Endodermal cell (in vitro differentiated cells): ENCODE measurements around the gene MOB2. TPM values are rescaled to one million over a fixed set of nuclear protein-coding genes. Genes with fewer than 3 reads are reported as not detected.

Experiments
- DNase-seq: peaks from one replicate; pipeline ENCODE4 v3.0.0-alpha.2; 2017
- H3K27ac ChIP-seq: 2 replicates; pipeline ENCODE4 v1.5.1; 2013; ENCODE audit warnings: mild to moderate bottlenecking, low read depth, low read length, moderate library complexity
- H3K27me3 ChIP-seq: 2 replicates; pipeline ENCODE4 v1.6.1; 2013; ENCODE audit warnings: mild to moderate bottlenecking, low read length, moderate library complexity; ENCODE audit not compliant: insufficient read depth, control insufficient read depth, poor library complexity, severe bottlenecking
- H3K36me3 ChIP-seq: 2 replicates; pipeline ENCODE4 v1.7.0; 2013; ENCODE audit warnings: mild to moderate bottlenecking, low read length, moderate library complexity; ENCODE audit not compliant: control insufficient read depth, insufficient read depth
- H3K4me1 ChIP-seq: one replicate; pipeline ENCODE4 v1.7.0; 2013; ENCODE audit warnings: low read length; ENCODE audit not compliant: control insufficient read depth, insufficient read depth
- H3K4me3 ChIP-seq: 2 replicates; pipeline ENCODE4 v1.5.1; 2013; ENCODE audit warnings: mild to moderate bottlenecking, low read length, moderate library complexity
- H3K9ac ChIP-seq: 2 replicates; pipeline ENCODE4 v1.6.1; 2013; ENCODE audit warnings: mild to moderate bottlenecking, low read length, moderate library complexity; ENCODE audit not compliant: poor library complexity, severe bottlenecking; ENCODE audit errors: extremely low read depth
- H3K9me3 ChIP-seq: 2 replicates; pipeline ENCODE4 v1.6.1; 2013; ENCODE audit warnings: mild to moderate bottlenecking, low read length, moderate library complexity; ENCODE audit not compliant: control insufficient read depth
- H3K27ac Mint-ChIP-seq: 2 replicates; pipeline ENCODE4 v1.8.0; 2020; ENCODE audit warnings: mixed read lengths
- H3K27me3 Mint-ChIP-seq: 2 replicates; pipeline ENCODE4 v1.8.0; 2021; ENCODE audit warnings: mild to moderate bottlenecking, mixed read lengths; ENCODE audit not compliant: insufficient read depth
- H3K36me3 Mint-ChIP-seq: 2 replicates; pipeline ENCODE4 v1.8.0; 2020; ENCODE audit warnings: low read depth, mixed read lengths
- H3K4me1 Mint-ChIP-seq: 2 replicates; pipeline ENCODE4 v1.8.0; 2020; ENCODE audit warnings: mixed read lengths
- H3K4me3 Mint-ChIP-seq: 2 replicates; pipeline ENCODE4 v1.8.0; 2020; ENCODE audit warnings: mild to moderate bottlenecking, moderate library complexity, mixed read lengths
- H3K9me3 Mint-ChIP-seq: 2 replicates; pipeline ENCODE4 v1.8.0; 2020; ENCODE audit warnings: mild to moderate bottlenecking, mixed read lengths
- CTCF ChIP-seq: fragments of 200-600 bp; sonication (generic); conservative IDR thresholded peaks from 2 replicates; pipeline ENCODE4 v1.5.0; 2021; ENCODE audit warnings: antibody characterized with exemption, mild to moderate bottlenecking
- WGBS, 2 experiments: methylation state at CpG; one replicate each; pipeline versions ENCODE4 v1.1.5 to v1.1.7; 2013; ENCODE audit warnings: missing lambda C conversion rate in 2 of 2, mixed read lengths in 1 of 2; ENCODE audit not compliant: insufficient coverage in 1 of 2, insufficient read length in 1 of 2; 5-methylcytosine and 5-hydroxymethylcytosine counted together
- total RNA-seq, 2 donors: library from RNA; stranded (reverse); fragmentation: NEBNext Ultra II Directional in 1 of 2; extraction: Animal tissue kit (Norgen Biotek cat#: 25700) in 1 of 2; gene quantifications; 2 replicates in 1 of 2; 3 replicates in 1 of 2; pipeline ENCODE4 v1.2.1, GENCODE V29; 2021

Gene MOB2
- total RNA-seq, 2 donors from 2014 or later: 23.9 to 25.4 TPM

GRCh38 chr11:1521382-1522080, 35.0 kb upstream of the MOB2 start:
- H3K27me3 ChIP-seq: no peaks in the 10 kb centered on the region
- no peak overlapping the region for H3K9ac ChIP-seq
- no peak overlapping the region for H3K4me3 Mint-ChIP-seq
- H3K27ac Mint-ChIP-seq: no peak overlapping the region
- H3K4me1 ChIP-seq: no peaks in the 10 kb centered on the region
- TF ChIP-seq CTCF: no peak
- DNase-seq: no peak
- H3K9me3 ChIP-seq: no peaks in the 10 kb centered on the region
- no peaks in the 10 kb centered on the region for H3K36me3 ChIP-seq
- H3K9me3 Mint-ChIP-seq: no peaks in the 10 kb centered on the region
- WGBS, 2 experiments: 90 to 95% methylated on average over 19 to 21 of the region's 21 CpGs
- H3K27ac ChIP-seq: no peak overlapping the region
- no peaks in the 10 kb centered on the region for H3K4me1 Mint-ChIP-seq
- no peak overlapping the region for H3K4me3 ChIP-seq
- no peaks in the 10 kb centered on the region for H3K27me3 Mint-ChIP-seq
- no peaks in the 10 kb centered on the region for H3K36me3 Mint-ChIP-seq

GRCh38 chr11:1520663-1521267, 34.2 kb upstream of the MOB2 start:
- no peaks in the 10 kb centered on the region for H3K36me3 ChIP-seq
- no peak overlapping the region for H3K27ac ChIP-seq
- 85 to 88% methylated on average over 17 to 19 of the region's 19 CpGs for WGBS, 2 experiments
- H3K4me1 ChIP-seq: no peaks in the 10 kb centered on the region
- H3K27me3 ChIP-seq: no peaks in the 10 kb centered on the region
- no peak for TF ChIP-seq CTCF
- Mint-ChIP-seq H3K36me3 (no peaks in the 10 kb centered on the region), H3K4me3 (no peak overlapping the region), H3K27ac (no peak overlapping the region), H3K9me3 (no peaks in the 10 kb centered on the region), H3K4me1 (no peaks in the 10 kb centered on the region), H3K27me3 (no peaks in the 10 kb centered on the region)
- H3K9me3 ChIP-seq: no peaks in the 10 kb centered on the region
- DNase-seq: no peak
- no peak overlapping the region for H3K4me3 ChIP-seq
- no peak overlapping the region for H3K9ac ChIP-seq

- Histone ChIP-seq H3K27me3 (no peaks in the 10 kb centered on the region), H3K27ac (no peak overlapping the region), H3K36me3 (no peaks in the 10 kb centered on the region), H3K9me3 (no peaks in the 10 kb centered on the region), H3K4me3 (no peak overlapping the region), H3K4me1 (no peaks in the 10 kb centered on the region), H3K9ac (no peak overlapping the region)
- 91% methylated on average over 7 to 13 of the region's 13 CpGs for WGBS, 2 experiments
- no peak for TF ChIP-seq CTCF
- DNase-seq: no peak
- H3K36me3 Mint-ChIP-seq: no peaks in the 10 kb centered on the region
- no peak overlapping the region for H3K4me3 Mint-ChIP-seq
- H3K9me3 Mint-ChIP-seq: no peaks in the 10 kb centered on the region
- peaks cover 2% of the 10 kb centered on the region for H3K4me1 Mint-ChIP-seq
- H3K27me3 Mint-ChIP-seq: no peaks in the 10 kb centered on the region
- no peak overlapping the region for H3K27ac Mint-ChIP-seq
Measured at GRCh38 chr11:1520209-1520662, 33.7 kb upstream of the MOB2 start.
